Panc1 (cell line): ENCODE measurements around the gene ANKRD65. TPM values are rescaled to one million over a fixed set of nuclear protein-coding genes. Genes with fewer than 3 reads are reported as not detected.
A peak's percentile ranks its signal among the peaks of the same experiment; 100 is the strongest.

Experiments
- ATAC-seq: fragments of 200-7000 bp; cut with Tn5 transposase; 2 replicates; pipeline ENCODE4 v1.9.1; 2020; ENCODE audit warnings: mild to moderate bottlenecking, moderate library complexity
- BruUV-seq: library from RNA; stranded (reverse); fragments of 400-500 nt; replicated peaks from 2 replicates; lab custom pipeline; 2021; lab: Mats Ljungman, UMichigan
- CTCF ChIA-PET: fragments of 300-600 bp; sonication (Branson Sonifier 250); formaldehyde crosslinking; loops from one replicate; lab custom pipeline; 2022; ENCODE audit warnings: antibody characterized with exemption; lab: Charles Lee
- POLR2A ChIA-PET: fragments of 300-600 bp; sonication (Branson Sonifier 250); formaldehyde crosslinking; loops from one replicate; lab custom pipeline; 2022; ENCODE audit warnings: antibody characterized with exemption; lab: Charles Lee
- DNase-seq: peaks from one replicate; pipeline ENCODE4 v3.0.0-alpha.2; 2010; ENCODE audit warnings: low read depth, low spot score
- H3K27ac ChIP-seq: 2 replicates; pipeline ENCODE4 v1.5.1; 2011; ENCODE audit warnings: mild to moderate bottlenecking, low read length, inconsistent platforms
- H3K27me3 ChIP-seq: fragments of 200-500 bp; sonication (Bioruptor generic); 2 replicates; pipeline ENCODE4 v1.6.0; 2014; ENCODE audit warnings: low read length, inconsistent platforms; ENCODE audit not compliant: control insufficient read depth, insufficient read depth
- H3K36me3 ChIP-seq: fragments of 200-500 bp; sonication (Bioruptor generic); 2 replicates; pipeline ENCODE4 v1.5.1; 2014; ENCODE audit warnings: inconsistent platforms, mild to moderate bottlenecking, low read length, moderate library complexity; ENCODE audit not compliant: control insufficient read depth, insufficient read depth
- H3K4me1 ChIP-seq: 2 replicates; pipeline ENCODE4 v1.5.1; 2011; ENCODE audit warnings: inconsistent platforms, mild to moderate bottlenecking, low read length, moderate library complexity; ENCODE audit not compliant: control insufficient read depth, insufficient read depth
- H3K4me3 ChIP-seq, 2 experiments: 2 replicates each; pipeline ENCODE4 v1.5.1; 2011 to 2012; ENCODE audit warnings: low read depth in 2 of 2, low read length in 2 of 2, mild to moderate bottlenecking in 2 of 2, inconsistent platforms in 1 of 2, moderate library complexity in 1 of 2
- H3K9me3 ChIP-seq: fragments of 200-500 bp; sonication (Bioruptor generic); 2 replicates; pipeline ENCODE4 v1.5.1; 2014; ENCODE audit warnings: low read depth, mild to moderate bottlenecking, inconsistent platforms, low read length, moderate library complexity; ENCODE audit not compliant: control insufficient read depth, insufficient read depth
- POLR2AphosphoS5 ChIP-seq: IDR thresholded peaks from 2 replicates; pipeline ENCODE4 v1.6.1; 2012; ENCODE audit warnings: mild to moderate bottlenecking, low read depth, low read length, moderate library complexity
- SIN3A ChIP-seq: IDR thresholded peaks from 2 replicates; pipeline ENCODE4 v1.6.1; 2012; ENCODE audit warnings: low read depth, mild to moderate bottlenecking, low read length, moderate library complexity, borderline replicate concordance; ENCODE audit not compliant: insufficient read depth
- TCF7L2 ChIP-seq: IDR thresholded peaks from 2 replicates; pipeline ENCODE4 v1.6.1; 2011; ENCODE audit warnings: mild to moderate bottlenecking, low read depth, low read length, inconsistent platforms
- in situ Hi-C: cut with HindIII; loops from 2 replicates; pipeline ENCODE4 v1.10.0; 2016; ENCODE audit warnings: low sequenced_read_pairs, low pct_unique_long_range_greater_than_20kb
- intact Hi-C: fragments of 100-400 bp; cut with micrococcal nuclease; formaldehyde crosslinking; loops from one replicate; pipeline ENCODE4 v1.10.0; 2022; ENCODE audit not compliant: unreplicated experiment
- total RNA-seq: library from RNA; stranded (reverse); gene quantifications from one replicate; pipeline ENCODE4 v1.2.1, GENCODE V29; 2021; ENCODE audit not compliant: unreplicated experiment
- TF ChIP-seq, protein P1 (sequence below): fragments of 450-650 bp; IDR thresholded peaks from 2 replicates; pipeline ENCODE4 v1.5.1; 2017; ENCODE audit warnings: mild to moderate bottlenecking
- TF ChIP-seq, protein P2 (sequence below), 2 experiments: IDR thresholded peaks; 2 replicates each; pipeline ENCODE4 v1.6.1; 2011 to 2012; ENCODE audit warnings: low read depth in 2 of 2, control low read depth in 1 of 2, low read length in 1 of 2, mild to moderate bottlenecking in 1 of 2, moderate library complexity in 1 of 2; ENCODE audit not compliant: insufficient read depth in 1 of 2

ANKRD65 gene
- total RNA-seq, 1 experiment from 2014 or later = 1.9 TPM

- ChIA-PET POLR2A (interaction anchor here (0.5 kb wide), 1 partner anchor 11 kb away, joined by 4 read pairs; no protein-coding TSS in a partner anchor), CTCF (interaction anchor here (0.6 kb wide), 1 partner anchor 11 kb away, joined by 3 read pairs; no protein-coding TSS in a partner anchor)
- H3K4me3 ChIP-seq = peak overlapping the region; percentile 76 to 87
- no peak for ATAC-seq
- H3K4me1 ChIP-seq = peaks cover 65% of the 10 kb centered on the region
- in situ Hi-C loops = no loop called here
- H3K27me3 ChIP-seq = no peaks in the 10 kb centered on the region
- TF ChIP-seq TCF7L2 (no peak), POLR2AphosphoS5 (no peak), SIN3A (0 out of 2 replicates have a peak, but pooled peaks have one; percentile 15)
- intact Hi-C loops = loop anchor here (5.0 kb wide), 1 partner anchor 35 kb away; no protein-coding TSS in a partner anchor
- BruUV-seq = no TSS peak
- no peaks in the 10 kb centered on the region for H3K9me3 ChIP-seq
- H3K36me3 ChIP-seq = peaks cover 2% of the 10 kb centered on the region; the same call in 1 of the 2 replicates
- no peak for DNase-seq
- H3K27ac ChIP-seq = peak overlapping the region; percentile 94
Measured at GRCh38 chr1:1437033-1437903, 16.2 kb upstream of the ANKRD65 start.

DNA sequence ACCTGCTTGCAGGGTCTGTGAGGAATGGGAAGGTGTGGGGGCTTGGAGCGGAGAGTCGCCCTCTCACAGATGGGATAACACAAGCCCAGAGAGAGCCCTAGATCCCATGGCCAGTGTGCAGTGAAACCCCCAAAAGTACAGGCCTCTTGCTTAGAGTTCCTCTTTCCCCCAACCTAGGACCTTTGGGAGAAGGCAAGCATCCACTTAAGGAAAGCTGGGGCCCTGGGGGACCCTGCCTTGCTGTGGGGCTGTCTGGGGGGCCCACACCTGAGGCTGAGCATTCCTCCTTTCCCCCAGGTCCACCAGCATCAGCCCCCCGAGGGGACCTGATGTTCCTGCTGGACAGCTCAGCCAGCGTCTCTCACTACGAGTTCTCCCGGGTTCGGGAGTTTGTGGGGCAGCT, 15.6 kb upstream of the ANKRD65 start:
- Histone ChIP-seq H3K27ac (peak overlapping the region; percentile 94), H3K4me1 (peaks cover 65% of the 10 kb centered on the region), H3K4me3 (peak overlapping the region; percentile 76 to 87), H3K27me3 (no peaks in the 10 kb centered on the region), H3K36me3 (peaks cover 2% of the 10 kb centered on the region; the same call in 1 of the 2 replicates), H3K9me3 (no peaks in the 10 kb centered on the region)
- in situ Hi-C loops = no loop called here
- TF ChIP-seq, protein P1, sequence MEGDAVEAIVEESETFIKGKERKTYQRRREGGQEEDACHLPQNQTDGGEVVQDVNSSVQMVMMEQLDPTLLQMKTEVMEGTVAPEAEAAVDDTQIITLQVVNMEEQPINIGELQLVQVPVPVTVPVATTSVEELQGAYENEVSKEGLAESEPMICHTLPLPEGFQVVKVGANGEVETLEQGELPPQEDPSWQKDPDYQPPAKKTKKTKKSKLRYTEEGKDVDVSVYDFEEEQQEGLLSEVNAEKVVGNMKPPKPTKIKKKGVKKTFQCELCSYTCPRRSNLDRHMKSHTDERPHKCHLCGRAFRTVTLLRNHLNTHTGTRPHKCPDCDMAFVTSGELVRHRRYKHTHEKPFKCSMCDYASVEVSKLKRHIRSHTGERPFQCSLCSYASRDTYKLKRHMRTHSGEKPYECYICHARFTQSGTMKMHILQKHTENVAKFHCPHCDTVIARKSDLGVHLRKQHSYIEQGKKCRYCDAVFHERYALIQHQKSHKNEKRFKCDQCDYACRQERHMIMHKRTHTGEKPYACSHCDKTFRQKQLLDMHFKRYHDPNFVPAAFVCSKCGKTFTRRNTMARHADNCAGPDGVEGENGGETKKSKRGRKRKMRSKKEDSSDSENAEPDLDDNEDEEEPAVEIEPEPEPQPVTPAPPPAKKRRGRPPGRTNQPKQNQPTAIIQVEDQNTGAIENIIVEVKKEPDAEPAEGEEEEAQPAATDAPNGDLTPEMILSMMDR = no peak
- CTCF ChIA-PET = no interaction called here
- POLR2A ChIA-PET = no interaction called here
- ATAC-seq (no peak), DNase-seq (no peak)
- BruUV-seq = no TSS peak
- intact Hi-C loops = loop anchor here (5.0 kb wide), 1 partner anchor 34 kb away; no protein-coding TSS in a partner anchor

- BruUV-seq = TSS peak; percentile 38
- Histone ChIP-seq H3K4me1 (peaks cover 64% of the 10 kb centered on the region), H3K4me3 (peak overlapping the region; percentile 76 to 87), H3K27me3 (no peaks in the 10 kb centered on the region), H3K36me3 (peaks cover 2% of the 10 kb centered on the region; the same call in 1 of the 2 replicates), H3K27ac (peak overlapping the region; percentile 94), H3K9me3 (no peaks in the 10 kb centered on the region)
- TF ChIP-seq, protein P1 = no peak
- no peak for TF ChIP-seq TCF7L2
- TF ChIP-seq SIN3A = no peak
- TF ChIP-seq, protein P2, sequence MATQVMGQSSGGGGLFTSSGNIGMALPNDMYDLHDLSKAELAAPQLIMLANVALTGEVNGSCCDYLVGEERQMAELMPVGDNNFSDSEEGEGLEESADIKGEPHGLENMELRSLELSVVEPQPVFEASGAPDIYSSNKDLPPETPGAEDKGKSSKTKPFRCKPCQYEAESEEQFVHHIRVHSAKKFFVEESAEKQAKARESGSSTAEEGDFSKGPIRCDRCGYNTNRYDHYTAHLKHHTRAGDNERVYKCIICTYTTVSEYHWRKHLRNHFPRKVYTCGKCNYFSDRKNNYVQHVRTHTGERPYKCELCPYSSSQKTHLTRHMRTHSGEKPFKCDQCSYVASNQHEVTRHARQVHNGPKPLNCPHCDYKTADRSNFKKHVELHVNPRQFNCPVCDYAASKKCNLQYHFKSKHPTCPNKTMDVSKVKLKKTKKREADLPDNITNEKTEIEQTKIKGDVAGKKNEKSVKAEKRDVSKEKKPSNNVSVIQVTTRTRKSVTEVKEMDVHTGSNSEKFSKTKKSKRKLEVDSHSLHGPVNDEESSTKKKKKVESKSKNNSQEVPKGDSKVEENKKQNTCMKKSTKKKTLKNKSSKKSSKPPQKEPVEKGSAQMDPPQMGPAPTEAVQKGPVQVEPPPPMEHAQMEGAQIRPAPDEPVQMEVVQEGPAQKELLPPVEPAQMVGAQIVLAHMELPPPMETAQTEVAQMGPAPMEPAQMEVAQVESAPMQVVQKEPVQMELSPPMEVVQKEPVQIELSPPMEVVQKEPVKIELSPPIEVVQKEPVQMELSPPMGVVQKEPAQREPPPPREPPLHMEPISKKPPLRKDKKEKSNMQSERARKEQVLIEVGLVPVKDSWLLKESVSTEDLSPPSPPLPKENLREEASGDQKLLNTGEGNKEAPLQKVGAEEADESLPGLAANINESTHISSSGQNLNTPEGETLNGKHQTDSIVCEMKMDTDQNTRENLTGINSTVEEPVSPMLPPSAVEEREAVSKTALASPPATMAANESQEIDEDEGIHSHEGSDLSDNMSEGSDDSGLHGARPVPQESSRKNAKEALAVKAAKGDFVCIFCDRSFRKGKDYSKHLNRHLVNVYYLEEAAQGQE (IDR thresholded peaks at IDR 0.05; ENCODE audit: insufficient read depth in 1 of 2, low read depth in 2 of 2, low read length in 1 of 2) = no peak
- no peak for TF ChIP-seq POLR2AphosphoS5
- ChIA-PET POLR2A (interaction anchor here (0.5 kb wide), 1 partner anchor 61 kb away, joined by 3 read pairs; the partner anchor contains the start of gene AURKAIP1), CTCF (no interaction called here)
- DNase-seq (no peak), ATAC-seq (no peak)
- intact Hi-C loops = loop anchor here (5.0 kb wide), 1 partner anchor 34 kb away; no protein-coding TSS in a partner anchor
- in situ Hi-C loops = no loop called here
Measured at GRCh38 chr1:1435911-1436629, 15.0 kb upstream of the ANKRD65 start.
